ENCODE data around the gene OGFOD3.
"Not testable (repeated sequence)": the region's sequence is repeated elsewhere in the genome, so short reads cannot be mapped to it uniquely, and the experiment has no call there.

The OGFOD3 gene

DNA sequence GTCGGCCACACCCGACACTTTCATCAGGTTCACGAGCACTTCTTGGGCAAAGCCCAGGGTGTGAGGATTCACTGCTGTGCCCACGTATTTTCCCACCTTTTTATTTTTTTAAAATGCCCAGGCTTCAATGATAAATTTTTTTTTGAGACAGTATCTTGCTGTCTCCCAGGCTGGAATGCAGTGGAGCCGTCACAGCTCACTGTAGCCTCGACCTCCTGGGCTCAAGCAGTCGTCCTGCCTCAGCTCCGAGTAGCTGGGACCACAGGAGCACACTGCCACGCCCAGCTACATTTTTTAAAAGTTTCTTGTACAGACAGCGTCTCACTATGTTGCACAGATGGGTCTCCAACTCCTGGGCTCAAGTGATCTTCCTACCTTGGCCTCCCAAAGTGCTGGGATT, 29.0 kb downstream of the OGFOD3 start:
- no peak for DNase-seq (ENCODE audit: low read depth in 2 of 2, low spot score in 1 of 2)

DNA sequence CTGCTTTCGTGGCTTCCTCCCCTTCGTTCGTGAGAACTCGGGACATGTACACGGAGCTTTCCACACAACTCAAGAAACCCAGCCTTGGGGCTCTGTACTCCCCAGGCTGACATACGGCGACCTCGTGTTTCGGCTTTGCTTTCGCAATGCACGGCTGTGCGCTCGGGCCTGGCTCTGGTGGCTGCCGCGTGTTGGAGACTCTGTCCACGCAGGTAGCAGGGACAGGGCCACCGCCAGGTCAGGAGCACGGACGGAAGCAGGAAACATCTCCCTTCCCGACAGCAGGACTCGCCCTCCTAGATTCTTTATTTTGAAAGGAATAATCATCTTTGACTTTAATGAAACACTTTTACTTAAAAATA, 29.5 kb downstream of the OGFOD3 start:
- no peak for DNase-seq (ENCODE audit: low read depth in 2 of 2, low spot score in 1 of 2)

DNA sequence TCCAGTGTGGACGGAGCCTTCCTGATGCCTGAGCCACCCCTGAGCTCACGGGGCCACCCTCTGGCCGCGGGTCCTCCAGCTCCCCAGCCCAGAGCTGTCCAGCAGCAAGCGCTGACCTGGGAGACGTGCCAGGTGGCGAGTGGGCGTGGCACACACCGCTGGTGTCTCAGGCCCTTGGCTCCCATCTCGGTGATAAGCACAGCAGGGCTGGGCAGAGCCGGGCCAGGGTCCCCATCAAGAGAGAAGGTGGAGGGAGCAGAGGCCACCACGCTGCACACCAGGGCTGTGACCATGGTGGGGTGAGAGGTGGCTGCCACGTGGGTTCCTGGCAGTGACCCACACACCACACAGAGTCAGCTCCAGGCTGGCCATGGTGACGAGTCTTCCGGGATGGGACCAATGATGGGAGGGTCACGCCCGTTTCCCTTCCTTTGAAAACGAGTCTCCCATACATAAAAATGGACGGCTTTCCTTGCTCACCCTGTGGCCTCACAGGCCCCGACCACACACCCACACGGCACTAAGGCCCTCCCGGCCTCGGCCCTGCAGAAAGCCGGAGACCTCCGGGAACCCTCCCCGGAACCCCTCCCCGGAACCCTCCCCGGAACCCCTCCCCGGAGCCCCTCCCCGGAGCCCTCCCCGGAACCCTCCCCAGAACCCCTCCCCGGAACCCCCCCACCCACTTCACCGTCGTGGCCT, 30.0 kb downstream of the OGFOD3 start:
- DNase-seq (ENCODE audit: low read depth in 2 of 2, low spot score in 1 of 2): no peak

DNA sequence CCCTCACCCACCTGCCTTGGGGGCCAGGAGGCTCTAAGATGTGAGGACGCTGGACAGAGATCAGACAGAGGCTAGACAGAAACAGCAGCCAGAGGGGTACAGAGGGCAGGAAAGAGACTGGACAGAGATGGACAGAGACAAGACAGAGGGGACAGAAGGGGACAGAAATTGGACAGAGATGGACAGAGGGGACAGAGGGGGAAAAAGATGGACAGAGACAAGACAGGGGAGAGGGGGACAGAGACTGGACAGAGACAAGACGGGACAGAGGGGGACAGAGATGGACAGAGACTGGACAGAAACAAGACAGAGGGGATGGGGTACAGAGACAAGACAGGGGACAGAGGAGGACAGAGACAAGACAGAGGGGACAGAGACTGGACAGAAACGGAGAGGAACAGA, 30.7 kb downstream of the OGFOD3 start:
- DNase-seq (ENCODE audit: low read depth in 2 of 2, low spot score in 1 of 2): no peak

DNA sequence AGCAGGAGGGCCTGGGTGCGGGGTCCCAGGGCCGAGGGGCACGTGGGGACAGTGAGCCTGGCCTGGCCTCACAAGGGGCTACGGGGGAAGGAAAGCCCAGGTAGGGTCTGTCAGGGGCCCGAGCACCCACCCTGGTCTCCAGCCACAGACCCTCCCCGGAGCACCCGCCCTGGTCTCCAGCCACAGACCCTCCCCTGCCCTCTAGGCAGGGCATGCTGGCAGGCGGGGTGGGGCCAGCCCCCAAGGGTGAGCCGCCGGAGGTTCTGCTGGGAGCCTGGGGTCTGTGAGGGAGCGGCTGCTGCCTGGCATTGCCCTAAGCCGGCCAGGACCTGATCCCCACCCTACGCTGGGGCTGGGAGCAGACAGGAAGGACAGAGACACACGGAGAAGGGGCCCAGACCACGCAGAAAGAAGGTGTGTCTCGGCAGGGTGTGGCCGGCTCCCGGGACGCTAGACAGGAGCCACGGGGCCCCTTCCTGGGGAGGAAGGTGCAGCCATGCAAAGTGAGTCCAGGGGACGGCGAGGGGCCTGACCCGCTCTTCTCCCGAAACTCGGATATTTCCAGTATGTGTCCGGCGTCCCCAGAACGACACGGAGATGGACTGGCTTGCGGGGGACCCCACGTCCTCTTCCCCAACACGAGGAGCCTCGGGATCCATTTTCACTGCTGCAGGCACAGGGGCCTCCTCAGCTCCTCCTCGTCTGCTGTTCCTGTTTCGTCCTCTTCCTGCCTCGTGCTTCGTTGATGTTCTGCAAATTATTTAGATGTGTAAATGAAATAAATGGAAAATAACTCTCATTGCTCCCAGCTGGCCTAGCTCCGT, 31.3 kb downstream of the OGFOD3 start:
- no peak for DNase-seq (ENCODE audit: low read depth in 2 of 2, low spot score in 1 of 2)

DNA sequence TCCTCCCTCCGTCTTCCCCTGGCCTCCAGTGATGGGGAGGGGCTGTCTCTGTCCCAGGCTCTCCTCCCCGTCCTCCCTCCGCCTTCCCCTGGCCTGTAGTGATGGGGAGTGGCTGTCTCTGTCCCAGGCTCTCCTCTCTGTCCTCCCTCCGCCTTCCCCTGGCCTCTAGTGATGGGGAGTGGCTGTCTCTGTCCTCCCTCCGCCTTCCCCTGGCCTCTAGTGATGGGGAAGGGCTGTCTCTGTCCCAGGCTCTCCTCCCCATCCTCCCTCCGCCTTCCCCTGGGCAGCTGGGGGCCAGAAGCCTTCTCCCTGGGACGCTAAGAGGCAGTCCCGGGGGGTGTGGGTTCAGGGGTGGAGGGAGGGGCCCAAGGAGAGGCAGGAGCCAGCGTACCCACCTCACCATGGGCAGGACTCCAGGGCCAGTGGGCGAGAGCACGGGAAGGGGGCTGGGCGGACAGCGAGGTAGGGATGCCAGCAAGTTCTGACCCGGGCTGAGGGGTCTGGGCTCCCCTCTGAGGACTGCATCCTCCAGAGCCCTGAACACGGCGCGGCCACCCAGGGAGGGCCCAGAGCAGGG, 32.0 kb downstream of the OGFOD3 start:
- no peak for DNase-seq (ENCODE audit: low read depth in 2 of 2, low spot score in 1 of 2)

DNA sequence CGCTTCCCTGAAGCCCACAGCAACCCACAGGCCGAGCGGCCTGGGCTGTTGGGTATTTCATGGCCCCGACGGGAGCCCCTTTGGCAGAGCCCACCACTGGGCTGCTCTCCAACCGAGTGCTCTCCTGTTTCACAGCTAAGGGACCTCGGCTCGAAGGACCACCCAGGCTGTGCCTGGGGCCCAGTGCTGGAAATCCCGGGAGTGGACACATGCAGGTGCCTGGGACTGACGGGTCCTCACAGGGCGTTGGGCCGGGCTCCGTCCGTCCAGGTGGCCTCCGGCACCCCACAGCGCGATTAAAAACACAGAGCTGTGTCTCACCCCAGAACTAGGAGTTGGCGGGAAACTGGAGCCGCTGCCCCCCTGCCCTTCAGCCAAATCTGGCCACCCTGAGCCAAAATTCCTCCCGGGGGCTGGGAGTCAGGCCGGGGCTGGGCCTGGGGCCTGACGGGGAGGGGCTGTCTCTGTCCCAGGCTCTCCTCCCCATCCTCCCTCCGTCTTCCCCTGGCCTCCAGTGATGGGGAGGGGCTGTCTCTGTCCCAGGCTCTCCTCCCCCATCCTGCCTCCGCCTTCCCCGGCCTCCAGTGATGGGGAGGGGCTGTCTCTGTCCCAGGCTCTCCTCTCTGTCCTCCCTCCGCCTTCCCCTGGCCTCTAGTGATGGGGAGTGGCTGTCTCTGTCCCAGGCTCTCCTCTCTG, 32.7 kb downstream of the OGFOD3 start:
- no peak for DNase-seq (ENCODE audit: low read depth in 2 of 2, low spot score in 1 of 2)

DNA sequence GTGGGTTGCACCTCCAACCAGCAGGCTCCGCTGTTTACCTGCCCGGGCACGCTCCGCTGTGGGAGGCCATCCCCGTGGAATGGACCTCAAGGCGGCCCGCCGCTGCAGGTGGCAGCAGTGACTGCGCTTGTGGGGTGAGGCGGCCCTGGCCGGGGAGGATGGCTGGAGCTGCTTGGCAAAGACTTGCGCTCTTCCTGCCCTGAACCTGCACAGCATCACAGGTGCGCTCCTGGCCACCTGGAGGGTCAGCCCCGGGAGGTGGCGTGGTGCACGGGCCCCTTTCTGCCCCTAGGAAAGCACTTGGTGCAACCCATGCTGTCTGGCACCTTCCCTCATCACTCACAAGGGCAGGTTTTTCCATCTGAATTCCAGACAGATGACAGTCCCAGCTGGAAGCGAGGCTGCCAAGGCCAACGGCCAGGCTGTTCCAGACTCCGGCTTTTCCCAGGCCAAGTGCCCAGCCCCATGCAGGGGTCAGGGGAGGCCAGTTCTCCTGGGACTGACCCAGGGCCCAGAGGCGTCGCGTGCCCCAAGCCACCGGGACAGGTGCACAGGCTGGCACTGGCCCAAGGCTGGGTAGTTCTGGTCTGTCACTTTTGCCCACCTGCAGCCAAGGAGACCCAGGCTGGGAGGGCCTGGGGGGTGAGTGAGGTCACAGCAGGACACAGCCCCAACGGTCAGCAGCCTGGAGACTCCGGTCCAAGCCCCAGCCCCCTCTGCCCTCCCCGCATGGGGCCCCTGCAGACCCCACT, 33.5 kb downstream of the OGFOD3 start:
- no peak for DNase-seq (ENCODE audit: low read depth in 2 of 2, low spot score in 1 of 2)

DNA sequence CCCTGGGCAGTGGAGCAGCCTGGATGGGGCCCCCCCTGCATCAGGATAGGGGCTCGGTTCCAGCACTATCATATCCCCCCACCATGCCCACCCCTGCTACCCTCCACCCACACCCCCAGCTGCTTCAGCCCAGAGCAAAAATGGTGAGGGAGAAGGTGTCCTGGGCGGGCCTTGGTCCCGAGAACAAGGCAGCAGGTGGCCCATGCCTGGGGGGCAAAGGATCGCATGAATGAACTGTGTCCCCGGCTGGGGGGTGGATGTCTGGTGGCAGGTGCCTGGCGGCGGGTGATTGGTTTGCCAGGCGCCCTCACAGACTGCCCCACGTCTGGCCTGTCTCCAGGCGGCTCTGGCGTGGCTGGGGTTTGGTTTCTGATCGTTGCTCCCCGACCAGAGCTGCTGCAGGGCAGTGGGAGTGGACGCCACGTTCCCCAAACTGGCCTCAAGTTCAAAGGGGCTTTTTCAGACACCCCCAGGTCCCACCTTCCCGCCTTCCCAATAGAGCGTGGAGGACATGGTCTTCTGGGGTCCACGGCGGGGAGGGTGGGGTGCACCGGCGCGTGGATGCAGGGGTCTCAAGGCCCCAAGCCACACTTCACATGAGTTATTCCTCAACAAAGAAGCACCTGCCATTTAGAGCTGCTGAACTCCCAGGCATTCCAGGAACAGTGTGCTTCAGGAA, 34.2 kb downstream of the OGFOD3 start:
- no peak for DNase-seq (ENCODE audit: low read depth in 2 of 2, low spot score in 1 of 2)

DNA sequence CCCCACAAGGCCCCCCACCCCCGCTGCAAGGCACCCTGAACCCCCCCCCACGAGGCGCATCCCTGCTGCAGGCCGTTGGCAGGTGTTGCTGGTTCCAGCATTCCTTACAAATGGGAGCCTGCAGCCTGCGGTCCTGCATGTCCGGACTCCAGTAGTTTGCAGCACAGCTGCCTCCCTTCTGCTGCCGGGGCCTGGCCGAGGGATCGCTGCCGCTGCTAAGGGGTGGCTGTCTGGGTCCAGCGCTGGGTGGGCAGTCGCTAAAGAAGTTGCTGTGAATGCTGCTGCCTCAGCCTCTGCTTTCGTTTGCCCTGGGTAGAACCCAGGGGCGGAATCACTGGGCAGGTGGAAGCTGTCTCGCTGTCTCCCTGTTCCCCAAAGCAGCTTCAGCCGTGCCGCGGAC, 35.0 kb downstream of the OGFOD3 start:
- DNase-seq (ENCODE audit: low read depth in 2 of 2, low spot score in 1 of 2): no peak

DNA sequence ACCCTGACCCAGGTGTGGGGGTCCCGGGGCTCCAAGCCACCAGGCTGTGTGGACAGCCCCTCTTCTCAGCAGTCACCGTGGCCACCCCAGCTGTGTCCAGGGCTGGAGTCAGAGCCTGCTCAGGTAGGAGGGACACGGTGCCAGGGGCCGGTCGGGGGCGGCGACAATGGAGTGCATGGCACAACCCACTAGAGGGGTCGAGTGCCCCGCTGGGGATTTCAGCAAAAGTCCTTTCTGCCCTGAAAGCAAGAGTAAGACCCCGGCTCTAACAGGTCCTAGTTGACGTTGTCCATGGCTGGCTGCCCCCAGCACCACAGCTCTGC, 35.5 kb downstream of the OGFOD3 start:
- DNase-seq (ENCODE audit: low read depth in 2 of 2, low spot score in 1 of 2): no peak

DNA sequence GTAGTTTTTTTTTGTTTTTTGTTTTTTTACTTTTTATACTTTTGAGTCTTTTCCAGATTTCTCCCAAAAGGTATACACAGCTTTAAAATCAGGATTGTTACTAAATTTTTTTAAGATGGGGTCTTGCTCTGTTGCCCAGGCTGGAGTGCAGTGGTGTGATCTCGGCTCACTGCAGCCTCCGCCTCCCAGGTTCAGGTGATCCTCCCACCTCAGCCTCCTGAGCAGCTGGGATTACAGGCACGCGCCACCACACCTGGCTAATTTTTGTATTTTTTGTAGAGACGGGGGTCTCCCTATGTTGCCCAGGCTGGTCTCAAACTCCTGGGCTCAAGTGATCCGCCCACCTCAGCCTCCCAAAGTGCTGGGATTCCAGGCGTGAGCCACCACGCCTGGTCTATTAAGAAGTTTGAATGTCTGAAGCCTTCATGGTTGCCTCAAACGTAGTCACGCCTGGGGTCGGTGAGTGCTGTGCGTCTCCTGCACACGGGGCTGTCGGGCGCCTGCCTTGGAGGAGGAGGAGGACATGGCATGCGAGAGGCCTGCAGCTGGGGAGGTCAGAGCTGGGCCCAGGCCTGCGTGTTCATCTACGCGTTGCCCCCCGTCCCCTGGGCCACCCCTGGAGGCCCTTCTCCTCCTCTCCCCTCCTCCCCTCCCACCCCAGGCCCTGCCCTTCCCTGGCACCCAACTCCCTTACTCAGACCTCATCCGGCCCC, 36.0 kb downstream of the OGFOD3 start:
- not testable (repeated sequence) for DNase-seq (ENCODE audit: low read depth in 2 of 2, low spot score in 1 of 2)

DNA sequence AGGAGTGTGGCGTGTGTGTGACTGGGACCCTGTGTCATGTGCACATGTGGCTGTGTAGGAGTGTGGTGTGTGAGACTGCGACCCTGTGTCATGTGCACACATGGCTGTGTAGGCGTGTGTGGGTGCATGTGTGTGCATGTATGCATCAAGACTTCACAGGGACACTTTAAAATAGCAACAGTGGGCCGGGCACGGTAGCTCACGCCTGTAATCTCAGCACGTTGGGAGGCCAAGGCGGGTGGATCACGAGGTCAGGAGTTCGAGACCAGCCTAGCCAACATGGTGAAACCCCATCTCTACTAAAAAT, 36.7 kb downstream of the OGFOD3 start:
- not testable (repeated sequence) for DNase-seq (ENCODE audit: low read depth in 2 of 2, low spot score in 1 of 2)

DNA sequence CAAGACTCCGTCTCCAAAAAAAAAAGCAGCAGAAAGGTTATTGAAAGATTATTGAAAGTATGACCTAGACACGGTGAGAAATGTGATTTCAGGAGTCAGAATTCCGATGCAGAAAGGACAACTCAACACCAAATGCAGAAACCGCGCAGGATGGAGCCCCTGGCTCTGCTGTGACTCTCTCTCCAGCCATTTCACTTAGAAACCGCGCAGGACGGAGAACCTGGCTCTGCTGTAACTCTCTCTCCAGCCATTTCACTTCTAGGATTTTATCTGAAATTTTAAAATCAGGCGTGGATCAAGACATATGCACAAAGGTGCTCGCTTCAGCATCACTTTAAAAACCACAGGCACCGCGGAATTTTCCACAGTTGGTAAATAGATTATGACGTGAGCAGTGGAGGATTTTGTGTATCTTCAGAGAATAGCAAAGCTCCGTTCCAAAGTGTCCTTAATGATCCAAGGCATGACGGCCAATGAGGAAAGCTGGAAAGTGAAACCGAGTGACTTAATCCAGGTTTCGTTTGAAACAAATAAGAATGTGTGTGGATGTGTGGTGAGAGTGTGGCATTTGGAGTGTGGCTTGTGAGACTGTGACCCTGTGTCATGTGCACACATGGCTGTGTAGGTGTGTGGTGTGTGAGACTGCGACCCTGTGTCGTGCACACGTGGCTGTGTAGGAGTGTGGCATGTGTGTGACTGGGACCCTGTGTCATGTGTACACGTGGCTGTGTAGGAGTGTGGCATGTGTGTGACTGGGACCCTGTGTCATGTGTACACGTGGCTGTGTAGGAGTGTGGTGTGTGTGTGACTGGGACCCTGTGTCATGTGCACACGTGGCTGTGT, 37.3 kb downstream of the OGFOD3 start:
- no peak for DNase-seq (ENCODE audit: low read depth in 2 of 2, low spot score in 1 of 2)

DNA sequence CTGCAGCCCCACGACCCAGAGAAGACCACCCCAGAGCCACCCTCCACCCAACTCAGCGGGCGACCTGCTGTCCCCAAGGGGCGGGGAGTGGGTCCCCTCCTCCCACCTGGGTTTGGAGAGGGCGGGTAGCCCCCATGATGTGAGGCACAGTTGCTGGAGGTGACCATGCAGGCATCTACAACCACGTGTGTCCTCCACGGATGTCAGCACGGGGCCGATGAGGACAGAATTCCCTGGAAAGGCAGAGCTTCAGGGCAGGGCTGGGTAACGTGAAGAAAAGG, 39.7 kb downstream of the OGFOD3 start:
- no peak for DNase-seq (ENCODE audit: low read depth in 2 of 2, low spot score in 1 of 2)

DNA sequence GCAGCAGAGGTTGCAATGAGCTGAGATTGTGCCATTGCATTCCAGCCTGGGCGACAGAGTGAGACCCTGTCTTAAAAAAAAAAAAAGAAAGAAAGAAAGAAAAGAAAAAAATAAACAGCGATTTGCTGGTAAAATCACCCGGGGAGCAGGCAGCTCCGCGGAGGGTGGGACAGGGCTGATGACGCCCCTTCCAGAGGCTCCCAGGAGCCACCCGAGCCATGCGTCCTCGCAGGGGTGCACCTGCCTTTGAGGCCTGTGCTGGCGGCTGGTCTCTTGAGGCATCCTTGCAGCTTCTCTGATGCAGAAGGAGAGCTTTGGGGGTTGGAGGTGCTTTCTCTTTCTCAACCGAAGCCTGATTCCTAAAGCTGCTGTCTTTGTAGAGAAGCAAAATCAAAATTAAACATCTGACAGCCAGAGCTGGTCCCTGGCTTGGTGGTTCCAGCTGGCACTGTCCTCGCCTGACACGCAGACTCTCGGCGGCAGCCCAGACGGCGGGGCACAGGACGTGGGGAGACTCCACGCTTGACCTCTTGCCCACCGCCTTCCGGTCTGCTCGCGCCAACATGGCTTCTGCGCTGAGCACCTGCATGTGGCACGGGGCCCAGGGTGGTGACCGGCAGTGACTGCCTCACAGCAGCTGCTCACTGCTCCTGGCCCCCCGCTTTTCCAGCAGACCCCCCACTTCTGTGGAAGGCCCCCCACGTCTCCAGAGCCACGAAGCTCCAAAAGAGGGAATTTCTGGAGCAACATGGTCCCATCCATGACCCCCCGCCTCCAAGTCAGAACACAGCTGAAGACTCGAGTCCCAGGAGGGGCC, 40.3 kb downstream of the OGFOD3 start:
- DNase-seq (ENCODE audit: low read depth in 2 of 2, low spot score in 1 of 2): no peak

DNA sequence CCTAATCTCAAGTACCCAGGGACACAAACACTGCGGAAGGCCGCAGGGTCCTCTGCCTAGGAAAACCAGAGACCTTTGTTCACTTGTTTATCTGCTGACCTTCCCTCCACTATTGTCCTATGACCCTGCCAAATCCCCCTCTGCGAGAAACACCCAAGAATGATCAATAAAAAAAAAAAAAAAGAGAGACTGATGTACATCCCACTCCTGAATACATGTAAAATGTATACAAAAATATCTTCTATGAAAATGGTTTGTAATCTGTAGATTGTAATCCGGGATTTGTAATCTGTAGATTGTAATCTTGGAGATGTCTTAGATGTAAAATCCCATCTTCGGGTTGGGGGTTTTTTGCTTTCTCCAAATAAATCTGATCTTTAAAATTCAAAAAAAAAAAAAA, 41.1 kb downstream of the OGFOD3 start:
- not testable (repeated sequence) for DNase-seq (ENCODE audit: low read depth in 2 of 2, low spot score in 1 of 2)

DNA sequence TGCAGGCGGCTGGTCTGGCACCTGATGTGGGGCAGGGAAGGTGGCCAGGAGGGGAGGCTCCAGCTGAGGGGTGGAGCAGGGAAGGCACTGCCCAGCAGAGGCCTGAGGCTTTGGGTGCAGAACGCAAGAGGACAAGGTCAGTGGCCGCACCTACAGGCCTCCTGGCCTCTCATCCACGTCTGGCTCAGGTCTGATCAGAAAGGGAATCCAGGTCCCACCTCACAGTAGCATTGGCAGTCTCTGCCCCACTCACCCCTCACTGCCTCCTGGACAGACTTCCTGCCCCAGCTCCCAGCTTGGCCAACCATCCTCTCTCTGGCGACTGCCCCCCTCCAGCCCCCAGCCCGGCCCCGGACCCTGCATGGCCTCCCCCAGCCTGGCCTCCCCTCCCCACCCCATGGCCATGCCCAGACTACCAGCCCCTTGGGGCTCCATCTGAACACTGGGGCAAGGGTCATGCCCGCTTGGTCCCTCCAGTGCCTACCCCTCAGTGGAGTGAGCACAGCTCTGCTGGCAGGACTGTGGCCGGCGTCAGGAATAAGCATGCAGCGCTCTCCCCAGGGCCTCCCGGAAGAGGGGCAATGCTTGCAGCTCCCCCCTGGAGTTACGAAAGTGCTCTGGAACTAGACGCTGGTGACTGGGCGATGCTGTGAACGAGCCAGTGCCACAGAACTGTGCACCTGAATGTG, 42.2 kb downstream of the OGFOD3 start:
- no peak for DNase-seq (ENCODE audit: low read depth in 2 of 2, low spot score in 1 of 2)

Data from stimulated activated CD8-positive, alpha-beta memory T cell treated with anti-CD3 and anti-CD28 coated beads, Interleukin-4, amount 100 ng/mL, for 1 hour (primary cell).